ENCODE results near the gene DEFB132.

Gene DEFB132

GRCh38 chr20:295804-296203 lies 38.3 kb downstream of the DEFB132 start:
- H3K4me3 ChIP-seq (ENCODE audit: low read depth, low read length), result no peak overlapping the region
- no peak for DNase-seq (ENCODE audit: low read depth)
- TF ChIP-seq, protein P1, sequence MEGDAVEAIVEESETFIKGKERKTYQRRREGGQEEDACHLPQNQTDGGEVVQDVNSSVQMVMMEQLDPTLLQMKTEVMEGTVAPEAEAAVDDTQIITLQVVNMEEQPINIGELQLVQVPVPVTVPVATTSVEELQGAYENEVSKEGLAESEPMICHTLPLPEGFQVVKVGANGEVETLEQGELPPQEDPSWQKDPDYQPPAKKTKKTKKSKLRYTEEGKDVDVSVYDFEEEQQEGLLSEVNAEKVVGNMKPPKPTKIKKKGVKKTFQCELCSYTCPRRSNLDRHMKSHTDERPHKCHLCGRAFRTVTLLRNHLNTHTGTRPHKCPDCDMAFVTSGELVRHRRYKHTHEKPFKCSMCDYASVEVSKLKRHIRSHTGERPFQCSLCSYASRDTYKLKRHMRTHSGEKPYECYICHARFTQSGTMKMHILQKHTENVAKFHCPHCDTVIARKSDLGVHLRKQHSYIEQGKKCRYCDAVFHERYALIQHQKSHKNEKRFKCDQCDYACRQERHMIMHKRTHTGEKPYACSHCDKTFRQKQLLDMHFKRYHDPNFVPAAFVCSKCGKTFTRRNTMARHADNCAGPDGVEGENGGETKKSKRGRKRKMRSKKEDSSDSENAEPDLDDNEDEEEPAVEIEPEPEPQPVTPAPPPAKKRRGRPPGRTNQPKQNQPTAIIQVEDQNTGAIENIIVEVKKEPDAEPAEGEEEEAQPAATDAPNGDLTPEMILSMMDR (conservative IDR thresholded peaks at IDR 0.05; ENCODE audit: low read depth, low read length), result no peak

DNA sequence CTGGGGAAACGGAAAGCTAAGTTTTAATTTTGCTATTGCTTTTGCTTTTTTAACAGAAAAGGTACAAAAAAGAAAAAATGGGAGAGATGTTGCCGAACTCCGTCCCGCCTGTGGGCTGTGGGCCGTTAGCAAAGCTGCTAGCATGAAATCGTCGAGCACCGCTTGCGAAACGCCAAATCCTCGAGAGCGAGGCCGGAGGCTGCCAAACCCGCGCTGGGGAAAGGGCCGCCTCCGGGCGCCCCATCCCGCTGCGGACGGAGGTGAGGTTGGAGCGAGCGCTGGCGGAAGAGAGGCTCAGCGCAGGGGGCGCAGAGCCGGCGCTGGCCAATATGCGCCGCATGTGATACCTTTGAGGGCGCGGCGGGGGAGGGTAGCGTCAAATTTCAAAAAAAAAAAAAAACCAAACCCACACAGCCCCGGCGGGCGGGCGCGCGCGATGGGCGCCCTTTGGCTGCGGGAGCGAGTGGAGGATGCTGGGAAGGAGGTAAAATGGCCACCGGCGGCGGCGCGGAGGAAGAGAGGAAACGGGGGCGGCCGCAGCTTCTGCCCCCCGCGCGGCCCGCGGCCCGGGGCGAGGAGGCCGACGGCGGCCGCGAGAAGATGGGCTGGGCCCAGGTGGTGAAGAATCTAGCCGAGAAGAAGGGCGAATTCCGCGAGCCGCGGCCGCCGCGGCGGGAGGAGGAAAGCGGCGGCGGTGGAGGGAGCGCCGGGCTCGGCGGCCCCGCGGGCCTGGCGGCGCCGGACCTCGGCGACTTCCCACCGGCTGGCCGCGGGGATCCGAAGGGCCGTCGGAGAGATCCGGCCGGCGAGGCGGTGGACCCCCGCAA lies 39.8 kb downstream of the DEFB132 start, which contains the start of gene ZCCHC3:
TSS of gene ZCCHC3 (plus strand) at position 473 of the 827 bp plus-strand sequence. CDS start at position 490, 17 bp downstream.
- peak; percentile 98 for DNase-seq (ENCODE audit: low read depth)
- TF ChIP-seq, protein P1 (conservative IDR thresholded peaks at IDR 0.05; ENCODE audit: low read depth, low read length), result peak; percentile 24

DNA sequence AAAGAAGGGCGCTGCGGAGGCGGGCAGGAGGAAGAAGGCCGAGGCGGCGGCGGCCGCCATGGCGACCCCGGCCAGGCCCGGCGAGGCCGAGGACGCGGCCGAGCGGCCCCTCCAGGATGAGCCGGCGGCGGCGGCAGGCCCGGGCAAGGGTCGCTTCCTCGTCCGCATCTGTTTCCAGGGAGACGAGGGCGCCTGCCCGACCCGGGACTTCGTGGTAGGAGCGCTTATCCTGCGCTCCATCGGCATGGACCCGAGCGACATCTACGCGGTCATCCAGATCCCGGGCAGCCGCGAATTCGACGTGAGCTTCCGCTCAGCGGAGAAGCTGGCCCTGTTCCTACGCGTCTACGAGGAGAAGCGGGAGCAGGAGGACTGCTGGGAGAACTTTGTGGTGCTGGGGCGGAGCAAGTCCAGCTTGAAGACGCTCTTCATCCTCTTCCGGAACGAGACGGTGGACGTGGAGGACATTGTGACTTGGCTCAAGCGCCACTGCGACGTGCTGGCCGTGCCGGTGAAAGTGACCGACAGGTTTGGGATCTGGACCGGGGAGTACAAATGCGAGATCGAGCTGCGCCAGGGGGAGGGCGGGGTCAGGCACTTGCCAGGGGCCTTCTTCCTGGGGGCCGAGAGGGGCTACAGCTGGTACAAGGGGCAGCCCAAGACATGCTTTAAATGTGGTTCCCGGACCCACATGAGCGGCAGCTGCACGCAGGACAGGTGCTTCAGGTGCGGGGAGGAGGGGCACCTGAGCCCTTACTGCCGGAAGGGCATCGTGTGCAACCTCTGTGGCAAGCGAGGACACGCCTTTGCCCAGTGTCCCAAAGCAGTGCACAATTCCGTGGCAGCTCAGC lies 40.6 kb downstream of the DEFB132 start:
- DNase-seq (ENCODE audit: low read depth), result peak; percentile 78
- TF ChIP-seq, protein P1 (conservative IDR thresholded peaks at IDR 0.05; ENCODE audit: low read depth, low read length), result no peak
- peak overlapping the region; percentile 92 for H3K4me3 ChIP-seq (ENCODE audit: low read depth, low read length)

More for the DNA sequence above, 39.8 kb downstream of the DEFB132 start, which contains the start of gene ZCCHC3:
- H3K4me3 ChIP-seq (ENCODE audit: low read depth, low read length), result peak within 1 kb of the TSS; percentile 92

- TF ChIP-seq, protein P1 (conservative IDR thresholded peaks at IDR 0.05; ENCODE audit: low read depth, low read length), result no peak
- no peak for DNase-seq (ENCODE audit: low read depth)
- H3K4me3 ChIP-seq (ENCODE audit: low read depth, low read length), result peak overlapping the region; percentile 92
These were observed 41.4 kb downstream of the DEFB132 start for GRCh38 chr20:298776-299391.

GRCh38 chr20:300345-300990 lies 42.9 kb downstream of the DEFB132 start:
- H3K4me3 ChIP-seq (ENCODE audit: low read depth, low read length), result peak overlapping the region; percentile 92
- DNase-seq (ENCODE audit: low read depth), result no peak
- TF ChIP-seq, protein P1 (conservative IDR thresholded peaks at IDR 0.05; ENCODE audit: low read depth, low read length), result no peak

All from choroid plexus epithelial cell (primary cell).